Uterus (tissue), 2 donors: ENCODE data around the gene USP31.

Experiments used
- CTCF ChIP-seq, 4 experiments: fragments of 200-600 bp in 2 of 4; fragments of 450-650 bp in 2 of 4; sonication (generic) in 2 of 4; IDR thresholded peaks; one replicate each; pipeline ENCODE4 v1.5.1; 2016 to 2019; ENCODE audit warnings: antibody characterized with exemption in 4 of 4, mild to moderate bottlenecking in 2 of 4, moderate library complexity in 1 of 4
- POLR2A ChIP-seq, 2 donors: fragments of 450-650 bp; IDR thresholded peaks; one replicate each; pipeline ENCODE4 v1.6.1; 2016; ENCODE audit warnings: antibody characterized with exemption in 2 of 2, mild to moderate bottlenecking in 1 of 2, moderate library complexity in 1 of 2

GRCh38 chr16:23160574-23160973 is 11.3 kb upstream of the USP31 start:
- TF ChIP-seq CTCF (IDR thresholded peaks at IDR 0.05), result no peak
- TF ChIP-seq POLR2A (IDR thresholded peaks at IDR 0.05), result no peak
